ENCODE measurements around the gene HPSE2. TPM values are rescaled to one million over a fixed set of nuclear protein-coding genes. Genes with fewer than 3 reads are reported as not detected.
A peak's percentile ranks its signal among the peaks of the same experiment; 100 is the strongest.

The HPSE2 gene
- total RNA-seq, 1 experiment from 2014 or later: not detected

DNA sequence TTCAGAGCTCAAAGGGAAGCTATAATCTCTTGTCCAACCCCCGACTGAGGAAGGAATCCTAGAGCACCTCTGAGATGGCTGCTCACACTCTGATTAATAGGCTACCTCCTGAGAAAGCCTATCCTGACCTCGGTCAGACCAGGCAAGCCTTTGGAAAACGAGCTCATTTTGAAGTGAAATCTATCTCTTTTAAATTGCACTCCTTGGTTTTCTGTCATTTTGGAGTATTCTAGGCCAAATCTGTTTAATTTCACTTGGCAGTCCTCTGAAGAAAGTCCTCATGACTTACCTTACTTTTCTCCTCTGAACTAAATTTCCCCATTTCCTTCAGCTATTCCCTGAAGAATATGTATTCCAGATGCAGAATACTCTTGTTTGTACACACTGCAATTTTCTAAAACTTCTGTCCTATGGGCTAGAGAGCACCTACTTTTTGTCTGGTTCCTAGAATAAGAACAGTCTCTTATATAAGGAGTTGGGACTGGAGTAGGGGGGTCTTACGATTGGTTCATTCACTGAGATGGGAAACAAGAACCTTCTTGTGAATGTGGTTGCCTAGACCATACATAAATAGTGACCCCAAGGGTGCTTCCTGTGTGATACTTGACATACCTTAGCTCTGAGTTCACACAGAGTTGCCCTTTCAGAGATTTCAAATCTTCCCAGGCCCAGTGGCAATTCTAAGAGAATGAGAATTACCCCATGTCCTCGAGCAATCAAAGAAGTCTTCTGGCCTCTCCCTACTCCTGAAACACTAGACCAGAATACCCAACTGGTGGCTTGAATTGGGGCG is 757.0 kb downstream of the HPSE2 start:
- in situ Hi-C loops (cut with HindIII; ENCODE audit: low pct_unique_long_range_greater_than_20kb, low sequenced_read_pairs): no loop called here
- DNase-seq (ENCODE audit: low read depth): no peak

DNA sequence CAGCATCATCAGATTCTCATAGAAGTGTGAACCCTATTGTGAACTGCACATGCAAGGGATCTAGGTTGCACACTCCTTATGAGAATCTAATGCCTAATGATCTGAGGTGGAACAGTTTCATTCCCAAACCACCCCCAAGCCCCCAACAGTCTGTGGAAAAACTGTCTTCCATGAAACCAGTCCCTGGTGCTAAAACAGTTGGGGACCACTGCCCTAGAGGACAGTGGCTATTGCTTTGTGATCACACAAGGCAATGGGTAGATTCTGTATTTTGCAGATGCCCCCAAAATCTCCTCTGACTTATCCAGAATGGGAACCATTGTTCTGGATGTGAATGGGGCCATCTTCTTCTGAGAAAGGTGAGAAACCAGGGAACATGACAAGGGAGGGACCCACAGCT is 757.8 kb downstream of the HPSE2 start:
- in situ Hi-C loops (cut with HindIII; ENCODE audit: low pct_unique_long_range_greater_than_20kb, low sequenced_read_pairs): no loop called here
- DNase-seq (ENCODE audit: low read depth): no peak

DNA sequence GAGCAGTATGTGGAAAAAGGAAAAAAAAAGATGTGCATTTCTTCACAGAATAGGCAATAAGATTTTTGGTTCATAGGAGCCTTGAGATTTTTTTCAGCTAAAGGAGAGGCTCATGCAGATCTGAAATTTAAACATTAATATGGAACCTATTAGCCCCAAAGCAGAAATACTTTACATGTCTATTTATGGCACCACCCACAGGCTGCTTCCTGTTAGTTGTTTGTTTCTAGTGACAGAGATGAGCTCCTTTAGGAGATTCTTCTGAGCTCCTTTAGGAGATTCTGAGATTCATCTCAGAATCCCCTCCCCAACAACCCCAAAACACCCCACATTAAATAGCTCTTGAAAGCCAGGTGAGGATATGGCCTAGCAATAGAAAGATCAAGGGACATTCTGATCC is 761.0 kb downstream of the HPSE2 start:
- in situ Hi-C loops (cut with HindIII; ENCODE audit: low pct_unique_long_range_greater_than_20kb, low sequenced_read_pairs): no loop called here
- DNase-seq (ENCODE audit: low read depth): no peak

DNA sequence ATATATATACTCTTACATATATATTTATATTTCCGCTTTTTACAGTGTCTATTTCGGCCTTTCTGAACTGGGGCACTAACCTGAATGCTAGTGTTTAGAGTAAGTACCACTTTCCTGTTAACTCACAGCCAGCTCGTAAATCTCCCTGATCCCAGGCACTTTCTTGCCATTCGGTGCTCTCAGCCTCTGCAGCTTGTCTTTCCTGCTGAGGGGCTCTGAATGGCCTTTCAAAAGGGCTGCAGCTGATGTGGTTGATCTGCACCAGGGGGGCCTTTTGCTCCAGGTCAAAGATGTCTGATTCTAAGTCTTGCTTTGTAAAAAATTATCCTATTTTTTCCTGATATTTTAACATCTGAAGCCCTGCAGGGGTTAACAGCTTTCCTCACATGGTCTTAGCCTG is 763.5 kb downstream of the HPSE2 start:
- in situ Hi-C loops (cut with HindIII; ENCODE audit: low pct_unique_long_range_greater_than_20kb, low sequenced_read_pairs): no loop called here
- DNase-seq (ENCODE audit: low read depth): no peak

DNA sequence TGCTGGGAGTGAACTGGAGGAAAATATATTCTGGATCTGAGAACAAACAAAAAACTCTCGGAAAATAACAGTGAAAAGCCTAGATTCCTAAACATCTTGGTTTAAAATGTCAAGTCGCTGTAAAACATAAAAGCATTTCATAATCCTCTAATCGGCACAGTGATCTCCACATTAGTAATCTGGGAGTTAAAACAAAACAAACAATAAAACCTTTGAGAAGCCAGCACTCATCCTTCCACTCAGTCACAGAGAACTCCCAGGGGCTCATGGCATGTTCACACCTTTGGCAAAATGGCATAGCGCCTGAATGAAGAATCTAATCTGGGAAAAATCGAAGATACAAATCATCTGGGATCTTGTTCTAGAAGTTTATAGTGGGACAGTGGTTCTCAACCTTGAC is 764.8 kb downstream of the HPSE2 start:
- no peak for DNase-seq (ENCODE audit: low read depth)
- in situ Hi-C loops (cut with HindIII; ENCODE audit: low pct_unique_long_range_greater_than_20kb, low sequenced_read_pairs): no loop called here

DNA sequence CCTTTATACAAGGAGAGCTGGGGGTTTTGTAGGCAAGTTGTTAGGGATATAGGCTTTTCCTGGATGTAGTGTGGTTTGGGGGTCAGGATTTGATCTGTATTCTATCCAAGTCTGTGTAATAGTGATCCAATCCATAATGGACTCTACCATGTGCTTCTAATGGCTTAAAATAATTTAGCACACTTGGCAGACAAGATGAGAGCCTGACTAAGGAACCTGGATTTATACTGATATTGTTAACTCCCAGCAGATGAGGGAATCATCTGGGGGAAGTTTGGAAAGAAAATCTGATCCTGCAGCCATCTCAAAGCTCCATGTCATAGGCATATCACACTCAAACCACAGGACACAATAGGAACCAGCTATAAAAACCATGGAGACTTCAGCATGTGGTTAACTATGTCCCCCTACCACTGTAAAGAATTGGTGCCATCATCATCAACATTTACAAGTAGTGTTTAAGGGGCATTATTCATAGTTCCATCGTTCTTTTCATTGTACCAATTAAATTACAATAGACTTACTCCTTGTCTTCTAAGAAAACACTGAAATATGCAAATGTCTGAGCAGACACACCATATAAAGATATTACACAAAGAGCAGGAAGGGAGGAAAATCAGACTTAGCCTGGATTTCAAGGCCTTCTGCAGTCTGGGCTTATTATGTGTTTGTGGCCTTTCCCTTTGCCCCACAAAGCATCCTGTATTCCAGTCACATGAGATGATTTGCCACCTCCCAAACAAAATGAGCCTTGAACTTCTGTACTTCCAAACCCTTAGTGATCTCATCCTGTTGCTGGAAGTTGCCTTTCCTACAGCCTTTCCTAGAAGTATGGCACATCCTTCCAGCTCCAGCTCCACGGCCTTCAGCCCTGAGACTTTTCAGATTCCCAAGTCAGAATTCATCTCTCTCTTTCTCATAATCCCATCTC is 766.4 kb downstream of the HPSE2 start:
- in situ Hi-C loops (cut with HindIII; ENCODE audit: low pct_unique_long_range_greater_than_20kb, low sequenced_read_pairs): no loop called here
- DNase-seq (ENCODE audit: low read depth): no peak

DNA sequence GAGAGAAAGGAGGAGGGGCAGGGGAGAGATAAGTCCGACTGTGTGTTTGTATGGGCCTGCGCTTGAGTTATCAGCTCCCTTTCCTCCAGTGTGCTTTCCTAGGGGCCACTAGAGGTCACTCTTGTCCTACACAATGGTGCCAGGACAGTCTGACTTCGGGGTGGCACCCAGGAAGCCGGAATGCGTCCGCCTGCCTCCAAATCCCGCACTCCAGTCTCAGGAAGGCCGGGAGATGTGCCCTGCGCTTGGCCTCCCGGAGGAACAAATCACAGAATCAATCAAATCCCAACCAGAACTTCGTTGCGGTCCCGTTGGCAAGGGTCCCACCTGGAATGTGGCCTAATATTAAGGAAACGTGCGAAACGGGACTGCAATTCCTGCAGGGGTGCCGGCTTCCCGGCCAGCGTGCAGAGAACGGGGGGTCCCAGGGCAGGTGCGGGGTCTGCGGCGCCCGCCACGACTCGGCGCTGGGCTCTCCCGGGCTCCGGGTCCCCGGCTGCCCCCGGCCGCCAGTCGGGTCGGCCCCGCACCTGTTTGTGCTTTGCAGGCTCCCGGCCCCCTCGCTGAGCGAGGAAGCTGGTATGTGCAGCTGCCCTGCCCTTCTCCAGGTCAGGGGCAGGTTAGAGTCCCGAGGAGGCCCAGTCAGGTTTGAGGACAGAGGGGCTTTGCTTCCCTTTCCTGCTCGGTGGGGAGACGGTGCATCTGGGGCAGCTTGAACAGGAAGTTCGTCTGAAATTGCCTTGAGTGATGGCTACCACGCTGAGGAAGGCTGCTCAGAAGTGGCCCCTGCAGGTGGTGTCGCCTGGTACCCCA is 767.9 kb downstream of the HPSE2 start:
- peak; percentile 67 for DNase-seq (ENCODE audit: low read depth)

DNA sequence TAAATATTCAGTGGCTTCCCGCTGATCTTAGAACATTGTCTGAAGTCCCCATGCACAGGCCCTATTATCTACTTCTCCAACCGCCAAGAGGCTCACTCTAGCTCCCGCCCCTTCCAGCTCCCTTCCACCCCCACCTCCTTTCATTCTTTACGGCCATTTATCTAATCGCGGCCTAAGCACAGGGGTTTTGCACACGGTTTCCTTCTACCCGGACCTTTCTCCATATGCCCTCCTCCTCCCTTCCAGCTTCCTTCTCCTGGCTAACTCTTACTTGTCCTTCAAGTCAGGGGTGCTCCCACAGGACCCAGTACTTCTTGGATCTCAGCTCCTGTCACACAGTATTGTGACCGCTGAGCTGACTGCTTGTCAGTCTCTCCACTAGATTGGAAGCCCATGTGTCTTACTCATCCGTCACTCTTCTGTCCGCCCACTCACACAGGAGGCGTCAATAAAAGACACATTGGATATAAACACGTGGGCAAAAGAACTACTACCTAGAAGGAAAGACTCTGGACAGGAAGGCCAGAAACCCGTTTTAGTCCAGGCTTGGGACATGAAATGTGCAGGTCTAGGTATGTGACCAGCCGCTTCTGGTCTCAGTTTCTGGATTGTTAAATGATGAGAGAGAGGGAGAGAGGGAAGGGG is 768.7 kb downstream of the HPSE2 start:
- DNase-seq (ENCODE audit: low read depth): no peak

More for the DNA sequence above, 767.9 kb downstream of the HPSE2 start:
- in situ Hi-C loops (cut with HindIII; ENCODE audit: low pct_unique_long_range_greater_than_20kb, low sequenced_read_pairs): no loop called here

DNA sequence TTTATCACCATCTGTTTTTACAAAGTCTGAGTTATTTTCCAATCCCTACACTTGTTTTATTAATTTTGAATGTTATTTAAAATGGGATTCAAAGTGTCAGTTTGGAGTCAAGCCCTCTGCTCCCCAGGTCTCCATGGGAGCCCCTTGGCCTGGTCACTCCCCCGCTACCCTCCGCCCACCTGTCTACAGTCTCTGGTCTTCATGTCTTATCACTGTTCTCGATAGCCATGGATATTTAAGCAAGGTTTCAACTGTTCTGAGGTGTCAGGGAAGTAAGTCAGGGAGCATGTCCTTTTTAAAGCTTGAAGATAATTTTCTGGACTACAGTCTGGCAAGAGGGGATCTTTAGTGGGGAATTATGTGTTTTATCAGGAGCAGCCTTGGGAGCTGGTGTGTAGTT is 769.8 kb downstream of the HPSE2 start:
- no peak for DNase-seq (ENCODE audit: low read depth)
- in situ Hi-C loops (cut with HindIII; ENCODE audit: low pct_unique_long_range_greater_than_20kb, low sequenced_read_pairs): no loop called here

More for the DNA sequence above, 768.7 kb downstream of the HPSE2 start:
- in situ Hi-C loops (cut with HindIII; ENCODE audit: low pct_unique_long_range_greater_than_20kb, low sequenced_read_pairs): no loop called here

DNA sequence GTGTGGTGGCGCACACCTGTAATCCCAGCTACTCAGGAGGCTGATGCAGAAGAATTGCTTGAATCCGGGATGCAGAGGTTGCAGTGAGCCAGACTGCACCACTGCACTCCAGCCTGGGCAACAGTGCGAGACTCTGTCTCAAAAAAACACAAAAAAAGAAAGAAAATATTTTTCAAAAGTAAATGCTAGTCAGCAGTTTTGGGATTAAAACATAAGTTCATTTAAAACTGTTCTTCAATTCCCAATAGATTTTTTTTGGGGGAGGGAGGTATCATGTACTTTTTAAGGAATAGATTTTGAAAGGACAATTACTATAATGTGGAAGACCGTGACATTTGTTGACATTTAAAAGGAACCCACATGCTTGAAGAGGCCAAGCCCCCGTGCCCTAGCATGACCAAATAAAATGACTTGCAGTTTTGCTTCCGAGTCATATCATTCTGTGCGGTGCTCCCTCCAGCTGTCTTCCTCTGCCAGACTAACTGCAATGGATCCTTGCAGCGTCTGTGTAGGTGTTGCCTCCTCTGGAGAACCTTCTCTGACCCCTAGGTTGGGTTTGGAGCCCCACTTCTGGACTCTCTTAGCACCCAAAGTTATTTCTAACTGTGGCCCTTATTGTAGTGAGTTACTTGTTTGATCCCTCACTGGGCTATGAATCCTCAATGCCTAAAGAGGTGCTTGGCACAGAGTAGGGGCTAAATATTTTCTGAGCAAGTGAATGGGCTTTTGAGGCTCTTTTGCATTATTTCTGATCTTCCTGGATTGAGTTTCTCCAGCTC is 771.5 kb downstream of the HPSE2 start:
- no peak for DNase-seq (ENCODE audit: low read depth)
- in situ Hi-C loops (cut with HindIII; ENCODE audit: low pct_unique_long_range_greater_than_20kb, low sequenced_read_pairs): no loop called here

DNA sequence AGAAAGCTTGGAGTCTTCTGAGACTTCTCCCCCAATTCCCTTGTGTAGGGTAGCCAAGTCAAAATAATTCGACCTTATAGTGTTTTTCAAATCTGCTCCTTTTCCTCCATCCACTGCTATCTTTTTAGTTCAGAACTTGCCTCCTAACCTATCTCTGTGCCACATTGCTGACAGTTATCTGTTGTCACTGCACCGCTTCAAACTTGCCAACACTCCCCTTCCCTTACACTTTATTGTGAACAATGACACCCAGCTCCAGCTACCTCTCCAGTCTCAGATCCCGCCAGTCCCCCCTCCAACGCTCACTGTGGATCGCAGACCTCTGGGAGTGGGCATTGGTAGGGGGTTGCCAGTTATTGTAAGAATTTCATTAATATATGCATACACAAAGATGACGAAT is 772.6 kb downstream of the HPSE2 start:
- DNase-seq (ENCODE audit: low read depth): no peak
- in situ Hi-C loops (cut with HindIII; ENCODE audit: low pct_unique_long_range_greater_than_20kb, low sequenced_read_pairs): no loop called here

DNA sequence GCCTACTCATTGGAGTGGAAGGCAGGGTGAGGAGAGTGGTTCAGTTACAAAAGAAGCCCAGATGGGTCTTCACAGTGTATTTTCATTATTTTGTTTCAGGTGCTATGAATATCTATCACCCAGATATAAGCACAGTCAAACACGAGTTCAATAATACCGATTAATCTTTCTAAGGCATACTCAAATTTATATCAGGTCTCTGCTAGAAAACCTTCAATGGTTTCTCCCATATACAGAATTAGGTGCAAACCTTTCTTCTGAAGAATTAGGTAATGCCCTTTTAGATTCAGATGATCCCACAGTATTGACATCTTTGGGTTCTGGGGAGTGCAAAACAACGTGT is 774.2 kb downstream of the HPSE2 start:
- in situ Hi-C loops (cut with HindIII; ENCODE audit: low pct_unique_long_range_greater_than_20kb, low sequenced_read_pairs): no loop called here
- DNase-seq (ENCODE audit: low read depth): no peak

DNA sequence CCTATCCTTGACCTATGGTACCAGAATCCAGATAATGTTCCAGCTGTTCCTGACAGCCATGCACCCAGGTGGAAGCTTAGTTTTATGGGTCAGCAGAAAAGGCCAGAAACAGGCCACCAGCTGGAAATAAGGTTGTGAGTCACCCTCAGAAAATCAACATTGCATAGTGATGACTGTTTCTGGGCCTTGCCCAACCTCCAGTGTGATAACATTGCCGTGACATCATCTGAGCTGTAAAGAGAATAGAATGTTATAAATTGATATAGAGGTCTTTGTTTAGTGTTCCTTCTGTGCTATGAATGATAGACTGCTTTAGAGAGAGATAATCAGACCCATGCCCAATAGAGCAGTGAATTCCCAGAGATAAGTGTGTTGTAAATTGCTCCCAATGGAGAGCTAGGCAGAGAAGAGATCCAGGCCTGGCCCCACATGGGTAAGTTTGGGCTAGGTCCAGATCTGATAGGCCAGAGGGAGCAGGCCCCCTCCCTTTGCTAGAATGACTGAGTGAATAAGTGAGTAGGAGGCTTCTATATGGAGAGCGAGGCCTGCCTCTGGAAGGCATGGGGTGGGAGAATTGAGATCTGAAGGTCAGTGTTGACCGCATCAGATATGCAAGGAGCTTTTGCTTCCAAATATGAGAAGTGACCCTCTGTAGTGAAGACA is 774.7 kb downstream of the HPSE2 start:
- in situ Hi-C loops (cut with HindIII; ENCODE audit: low pct_unique_long_range_greater_than_20kb, low sequenced_read_pairs): no loop called here

DNA sequence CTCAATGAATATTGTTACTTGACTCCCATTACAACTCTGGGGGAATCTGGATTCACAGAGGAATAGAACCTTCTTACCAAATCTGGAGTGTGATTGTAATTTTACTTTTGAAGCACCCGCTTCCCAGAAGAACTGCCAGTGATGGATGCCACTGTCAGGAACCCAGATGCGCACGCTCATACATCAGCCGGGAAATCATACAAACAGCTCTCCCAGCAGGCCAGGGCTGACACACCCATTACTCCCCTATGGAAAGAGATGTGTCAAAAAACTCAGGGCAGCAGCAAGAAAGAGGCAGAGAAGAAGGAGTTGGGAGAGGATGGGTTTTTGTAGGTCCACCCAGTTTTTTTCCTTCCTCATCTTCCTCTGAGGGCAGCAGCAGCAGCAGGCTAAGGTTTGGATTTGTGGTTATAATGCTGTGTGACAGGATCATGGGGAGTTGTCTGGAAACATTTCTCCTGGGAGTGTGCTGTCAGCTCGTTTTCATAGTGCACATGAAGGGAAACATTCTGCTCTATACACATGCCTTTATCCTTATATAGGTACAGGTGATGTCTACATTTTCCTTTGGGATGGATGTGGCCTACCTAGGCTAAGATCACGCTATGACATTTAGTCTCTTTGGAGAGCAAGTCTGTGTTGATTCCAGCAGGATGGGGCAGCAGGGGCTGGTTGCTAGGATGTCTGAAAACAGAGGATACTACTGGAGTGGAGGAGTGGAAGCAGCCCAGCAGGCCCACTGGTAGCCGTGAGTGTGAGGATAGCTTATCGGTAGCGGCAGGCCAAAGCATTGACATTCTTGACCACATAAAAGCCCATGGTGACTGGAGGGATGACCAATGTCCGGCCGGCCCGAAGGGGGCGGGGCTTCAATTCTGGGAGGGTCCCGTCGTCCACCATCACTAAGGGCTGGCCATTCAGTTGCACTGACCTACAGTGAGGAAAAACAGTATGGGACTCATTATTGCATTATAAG is 776.6 kb downstream of the HPSE2 start:
- in situ Hi-C loops (cut with HindIII; ENCODE audit: low pct_unique_long_range_greater_than_20kb, low sequenced_read_pairs): no loop called here

More for the DNA sequence above, 774.7 kb downstream of the HPSE2 start:
- DNase-seq (ENCODE audit: low read depth): peak; percentile 80

DNA sequence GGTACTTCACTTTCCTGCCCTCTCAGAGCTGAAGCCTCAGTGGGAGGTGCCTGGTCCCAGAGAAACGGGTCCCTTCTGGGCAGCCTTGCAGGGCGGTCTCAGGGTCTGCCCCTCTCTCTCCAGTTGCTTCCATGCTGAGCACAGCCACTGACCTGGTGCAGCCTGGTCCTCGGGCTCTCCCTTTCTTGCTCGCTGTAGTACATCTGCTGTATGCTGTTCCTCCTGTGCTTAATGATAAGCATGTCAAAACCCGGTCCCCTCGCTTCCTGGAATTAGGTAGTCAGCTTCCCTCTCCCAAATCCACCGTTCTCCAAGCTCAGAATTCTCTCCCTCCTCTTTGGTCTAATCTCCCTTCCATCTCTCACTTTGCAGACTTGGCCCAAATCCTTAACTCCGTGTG is 777.9 kb downstream of the HPSE2 start:
- DNase-seq (ENCODE audit: low read depth): no peak
- in situ Hi-C loops (cut with HindIII; ENCODE audit: low pct_unique_long_range_greater_than_20kb, low sequenced_read_pairs): no loop called here

More for the DNA sequence above, 776.6 kb downstream of the HPSE2 start:
- DNase-seq (ENCODE audit: low read depth): no peak
